Tibial nerve (tissue), 4 donors: ENCODE measurements around the gene DDX27. TPM values are rescaled to one million over a fixed set of nuclear protein-coding genes. Genes with fewer than 3 reads are reported as not detected.
A peak's percentile ranks its signal among the peaks of the same experiment; 100 is the strongest.

ENCODE experiments used
- DNase-seq, 2 donors: peaks; one replicate each; pipeline ENCODE4 v3.0.0-alpha.2; 2019; ENCODE audit warnings: low spot score in 2 of 2
- H3K27ac ChIP-seq, 4 donors: fragments of 200-600 bp; sonication (generic) in 3 of 4; one replicate each; pipeline ENCODE4 v1.5.1; 2017 to 2019; ENCODE audit warnings: mild to moderate bottlenecking in 1 of 4
- H3K27me3 ChIP-seq, 2 donors: fragments of 200-600 bp; sonication (generic) in 1 of 2; one replicate each; pipeline versions ENCODE4 v1.5.1 to v1.6.0; 2017 to 2019
- H3K36me3 ChIP-seq, 3 donors: fragments of 200-600 bp; sonication (generic); one replicate each; pipeline ENCODE4 v1.5.1; 2018 to 2019
- H3K4me1 ChIP-seq, 4 donors: fragments of 200-600 bp; sonication (generic) in 3 of 4; one replicate each; pipeline ENCODE4 v1.5.1; 2017 to 2019
- H3K4me3 ChIP-seq, 4 donors: fragments of 200-600 bp; sonication (generic) in 3 of 4; one replicate each; pipeline ENCODE4 v1.5.1; 2017 to 2019; ENCODE audit warnings: mild to moderate bottlenecking in 1 of 4, moderate library complexity in 1 of 4
- H3K9me3 ChIP-seq, 4 donors: fragments of 200-600 bp; sonication (generic) in 3 of 4; one replicate each; pipeline ENCODE4 v1.5.1; 2017 to 2019
- EP300 ChIP-seq, 2 donors: sonication (generic); formaldehyde crosslinking; IDR thresholded peaks; one replicate each; pipeline ENCODE4 v1.6.1; 2017; ENCODE audit warnings: antibody characterized with exemption in 2 of 2, mild to moderate bottlenecking in 1 of 2
- POLR2A ChIP-seq, 2 donors: fragments of 450-650 bp; IDR thresholded peaks; one replicate each; pipeline ENCODE4 v1.6.1; 2017; ENCODE audit warnings: antibody characterized with exemption in 2 of 2, mild to moderate bottlenecking in 2 of 2, moderate library complexity in 2 of 2
- WGBS, 2 donors: methylation state at CpG; one replicate each; pipeline ENCODE4 v1.1.5; 2018; 5-methylcytosine and 5-hydroxymethylcytosine counted together
- total RNA-seq, 4 donors: library from RNA; depleted of rRNA; stranded (reverse); fragments of >200 nt; gene quantifications; one replicate each; pipeline ENCODE4 v1.1.0, GENCODE V29; 2016
- TF ChIP-seq, protein P1 (sequence below), 5 experiments: fragments of 200-600 bp in 3 of 5; fragments of 450-650 bp in 2 of 5; sonication (generic) in 3 of 5; IDR thresholded peaks; one replicate each; pipeline ENCODE4 v1.5.1; 2016 to 2019; ENCODE audit warnings: antibody characterized with exemption in 5 of 5, mild to moderate bottlenecking in 3 of 5, moderate library complexity in 2 of 5

Gene DDX27, protein sequence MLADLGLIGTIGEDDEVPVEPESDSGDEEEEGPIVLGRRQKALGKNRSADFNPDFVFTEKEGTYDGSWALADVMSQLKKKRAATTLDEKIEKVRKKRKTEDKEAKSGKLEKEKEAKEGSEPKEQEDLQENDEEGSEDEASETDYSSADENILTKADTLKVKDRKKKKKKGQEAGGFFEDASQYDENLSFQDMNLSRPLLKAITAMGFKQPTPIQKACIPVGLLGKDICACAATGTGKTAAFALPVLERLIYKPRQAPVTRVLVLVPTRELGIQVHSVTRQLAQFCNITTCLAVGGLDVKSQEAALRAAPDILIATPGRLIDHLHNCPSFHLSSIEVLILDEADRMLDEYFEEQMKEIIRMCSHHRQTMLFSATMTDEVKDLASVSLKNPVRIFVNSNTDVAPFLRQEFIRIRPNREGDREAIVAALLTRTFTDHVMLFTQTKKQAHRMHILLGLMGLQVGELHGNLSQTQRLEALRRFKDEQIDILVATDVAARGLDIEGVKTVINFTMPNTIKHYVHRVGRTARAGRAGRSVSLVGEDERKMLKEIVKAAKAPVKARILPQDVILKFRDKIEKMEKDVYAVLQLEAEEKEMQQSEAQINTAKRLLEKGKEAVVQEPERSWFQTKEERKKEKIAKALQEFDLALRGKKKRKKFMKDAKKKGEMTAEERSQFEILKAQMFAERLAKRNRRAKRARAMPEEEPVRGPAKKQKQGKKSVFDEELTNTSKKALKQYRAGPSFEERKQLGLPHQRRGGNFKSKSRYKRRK
- 10 to 100 TPM; 24.5 to 33.4 (median 28.3) TPM for total RNA-seq

DNA sequence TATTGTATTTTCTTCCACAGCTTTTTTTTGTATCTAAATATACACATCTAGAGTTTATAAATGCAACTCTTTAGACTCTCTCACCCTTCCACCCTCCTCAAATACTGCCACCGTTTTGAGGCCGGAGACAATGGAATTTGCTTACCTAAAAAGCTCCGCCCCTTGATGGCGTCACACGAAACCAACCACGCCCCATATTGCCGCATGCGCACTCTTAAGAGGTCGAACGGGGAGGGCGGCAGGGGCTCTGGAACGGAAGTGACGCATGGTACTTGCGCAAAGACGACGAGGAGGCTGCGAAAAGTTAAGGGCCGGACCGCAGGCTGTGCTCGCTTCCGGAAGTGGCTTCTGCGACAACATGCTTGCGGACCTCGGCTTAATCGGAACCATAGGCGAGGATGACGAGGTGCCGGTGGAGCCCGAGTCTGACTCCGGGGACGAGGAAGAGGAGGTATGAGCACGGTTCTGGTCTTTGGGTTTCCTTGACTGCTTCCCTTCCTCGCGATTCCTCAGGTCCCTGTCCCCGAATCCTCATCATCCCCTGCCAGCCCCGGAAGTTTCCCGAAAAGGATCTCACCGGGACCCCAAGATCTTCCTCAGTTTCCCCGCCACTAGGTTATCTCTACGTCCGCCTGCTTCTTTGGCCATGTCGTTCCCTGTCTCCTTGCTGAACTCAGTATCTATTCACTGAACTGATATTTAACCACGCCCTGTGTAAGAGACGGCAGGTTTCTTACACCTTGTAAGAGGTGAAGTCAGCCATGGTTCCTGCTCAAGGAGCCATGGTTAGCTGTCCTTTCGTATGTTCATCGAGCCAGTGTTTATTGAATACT, at the start of gene DDX27:
TSS of gene DDX27 (plus strand) at position 326 of the 833 bp plus-strand sequence. CDS start at position 359, 33 bp downstream.
- DNase-seq, result peak; percentile 95 to 97
- Histone ChIP-seq H3K27me3 (no peaks in the 10 kb centered on the region), H3K4me1 (peaks cover 0 to 15% (median 9%) of the 10 kb centered on the region in 4 donors), H3K4me3 (peak within 1 kb of the TSS; percentile 64 to 83 (median 78)), H3K9me3 (no peaks in the 10 kb centered on the region), H3K27ac (peak within 1 kb of the TSS; percentile 76 to 94 (median 88)), H3K36me3 (peaks cover 0 to 34% (median 26%) of the 10 kb centered on the region in 3 donors)
- 0% methylated on average over 46 of the region's 46 CpGs for WGBS, 2 donors
- TF ChIP-seq, protein P1, sequence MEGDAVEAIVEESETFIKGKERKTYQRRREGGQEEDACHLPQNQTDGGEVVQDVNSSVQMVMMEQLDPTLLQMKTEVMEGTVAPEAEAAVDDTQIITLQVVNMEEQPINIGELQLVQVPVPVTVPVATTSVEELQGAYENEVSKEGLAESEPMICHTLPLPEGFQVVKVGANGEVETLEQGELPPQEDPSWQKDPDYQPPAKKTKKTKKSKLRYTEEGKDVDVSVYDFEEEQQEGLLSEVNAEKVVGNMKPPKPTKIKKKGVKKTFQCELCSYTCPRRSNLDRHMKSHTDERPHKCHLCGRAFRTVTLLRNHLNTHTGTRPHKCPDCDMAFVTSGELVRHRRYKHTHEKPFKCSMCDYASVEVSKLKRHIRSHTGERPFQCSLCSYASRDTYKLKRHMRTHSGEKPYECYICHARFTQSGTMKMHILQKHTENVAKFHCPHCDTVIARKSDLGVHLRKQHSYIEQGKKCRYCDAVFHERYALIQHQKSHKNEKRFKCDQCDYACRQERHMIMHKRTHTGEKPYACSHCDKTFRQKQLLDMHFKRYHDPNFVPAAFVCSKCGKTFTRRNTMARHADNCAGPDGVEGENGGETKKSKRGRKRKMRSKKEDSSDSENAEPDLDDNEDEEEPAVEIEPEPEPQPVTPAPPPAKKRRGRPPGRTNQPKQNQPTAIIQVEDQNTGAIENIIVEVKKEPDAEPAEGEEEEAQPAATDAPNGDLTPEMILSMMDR (IDR thresholded peaks at IDR 0.05), result peak in 1 of 5 experiments; percentile 35
- peak; percentile 65 to 96 for TF ChIP-seq POLR2A (IDR thresholded peaks at IDR 0.05)
- peak; percentile 99 to 100 for TF ChIP-seq EP300 (IDR thresholded peaks at IDR 0.05)

DNA sequence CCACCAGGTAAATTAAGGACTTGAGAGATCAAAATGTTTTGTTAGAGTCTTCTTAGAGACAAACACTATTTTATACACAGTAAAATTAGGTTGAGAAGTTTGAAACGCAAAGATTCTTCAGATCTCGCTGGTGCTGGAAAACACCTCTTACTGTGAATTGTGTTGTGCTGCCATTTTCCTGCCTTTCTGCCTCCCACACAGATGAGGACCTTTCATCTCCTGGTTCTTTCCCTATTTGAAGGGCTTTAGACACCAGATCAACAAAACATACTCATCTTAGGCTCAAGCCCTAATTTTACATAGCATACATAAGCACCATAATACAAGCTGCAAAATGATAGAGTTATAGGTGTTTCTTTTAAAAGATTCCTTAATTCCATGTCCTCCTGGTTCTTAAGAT, 49.7 kb upstream of the DDX27 start:
- no peak for DNase-seq
- Histone ChIP-seq H3K9me3 (no peaks in the 10 kb centered on the region), H3K36me3 (peaks cover 0 to 17% (median 0%) of the 10 kb centered on the region in 3 donors), H3K4me1 (peaks cover 0 to 58% (median 20%) of the 10 kb centered on the region in 4 donors), H3K27me3 (no peaks in the 10 kb centered on the region), H3K4me3 (no peak overlapping the region), H3K27ac (no peak overlapping the region)
- WGBS, 2 donors, result 36 to 73% methylated on average over 2 of the region's 2 CpGs
- TF ChIP-seq, protein P1 (IDR thresholded peaks at IDR 0.05), result no peak
- TF ChIP-seq POLR2A (IDR thresholded peaks at IDR 0.05) (no peak), EP300 (IDR thresholded peaks at IDR 0.05) (no peak)

DNA sequence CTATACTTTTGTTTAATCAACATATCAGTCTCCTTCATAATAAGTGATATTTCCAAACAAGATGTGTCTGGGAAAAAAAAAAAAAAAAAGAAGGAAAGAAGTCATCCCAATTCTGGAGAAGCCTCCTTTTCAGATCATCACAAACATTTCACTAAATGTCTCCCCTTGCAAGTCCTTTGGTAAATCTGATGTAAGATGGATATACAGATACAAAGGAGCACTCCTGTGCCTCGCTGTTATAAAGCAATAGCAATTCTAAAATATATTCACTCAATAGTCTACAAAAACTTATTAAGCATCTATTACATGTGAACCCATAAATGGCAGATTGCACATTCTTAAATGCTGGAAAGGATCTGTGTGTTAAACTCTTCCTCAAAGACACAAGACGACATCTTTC, 48.5 kb upstream of the DDX27 start:
- WGBS, 2 donors, result 95 to 96% methylated on average over 2 of the region's 2 CpGs
- TF ChIP-seq, protein P1 (IDR thresholded peaks at IDR 0.05), result no peak
- no peak for TF ChIP-seq POLR2A (IDR thresholded peaks at IDR 0.05)
- no peak for TF ChIP-seq EP300 (IDR thresholded peaks at IDR 0.05)
- Histone ChIP-seq H3K4me1 (peaks cover 0 to 58% (median 20%) of the 10 kb centered on the region in 4 donors), H3K4me3 (no peak overlapping the region), H3K36me3 (peaks cover 0 to 11% (median 0%) of the 10 kb centered on the region in 3 donors), H3K27ac (no peak overlapping the region), H3K27me3 (no peaks in the 10 kb centered on the region), H3K9me3 (no peaks in the 10 kb centered on the region)
- no peak for DNase-seq

DNA sequence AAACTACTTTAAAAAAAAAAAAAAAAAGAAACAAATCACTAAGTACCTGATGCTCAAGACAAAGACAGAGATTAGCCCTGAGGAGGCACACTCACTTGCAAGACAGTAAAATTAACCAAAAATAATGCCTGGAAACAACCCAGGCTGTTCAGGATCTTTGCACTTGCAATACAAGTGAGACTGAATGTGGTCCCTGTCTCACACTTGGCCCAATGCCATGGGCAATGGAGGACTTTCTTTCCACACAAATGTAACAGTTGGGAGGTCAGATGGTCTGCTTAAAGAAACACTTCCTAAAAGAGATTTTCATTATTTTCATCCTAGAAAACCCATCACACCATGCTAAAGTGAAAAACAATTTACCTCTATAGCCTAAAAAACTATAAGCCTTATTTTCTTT, 47.3 kb upstream of the DDX27 start:
- TF ChIP-seq POLR2A (IDR thresholded peaks at IDR 0.05), result no peak
- TF ChIP-seq EP300 (IDR thresholded peaks at IDR 0.05), result no peak
- TF ChIP-seq, protein P1 (IDR thresholded peaks at IDR 0.05), result no peak
- DNase-seq, result no peak
- Histone ChIP-seq H3K27me3 (no peaks in the 10 kb centered on the region), H3K4me3 (no peak overlapping the region), H3K27ac (no peak overlapping the region), H3K4me1 (peaks cover 0 to 47% (median 15%) of the 10 kb centered on the region in 4 donors), H3K9me3 (no peaks in the 10 kb centered on the region), H3K36me3 (peaks cover 0 to 11% (median 0%) of the 10 kb centered on the region in 3 donors)
